ENCODE data around the gene SURF4. TPM values are rescaled to one million over a fixed set of nuclear protein-coding genes. Genes with fewer than 3 reads are reported as not detected.

SURF4 gene
- total and polyA plus RNA-seq, 2 of the 13 experiments (the other 11 are each of a cell fraction or from before 2014, with no cell fraction given), result 220 to 265 TPM

- TF ChIP-seq HOXA3 (CRISPR knock-in tag; IDR thresholded peaks at IDR 0.05), result peak; percentile 95
- TF ChIP-seq ZNF142 (CRISPR knock-in tag; IDR thresholded peaks at IDR 0.05), result no peak
- no peak for TF ChIP-seq SNRNP70 (IDR thresholded peaks at IDR 0.05; ENCODE audit: low read depth, low read length)
- peak; percentile 93 for TF ChIP-seq HIVEP1 (CRISPR knock-in tag; IDR thresholded peaks at IDR 0.05)
- no peak for TF ChIP-seq NBN (conservative IDR thresholded peaks at IDR 0.05)
- TF ChIP-seq NFYC (CRISPR knock-in tag; IDR thresholded peaks at IDR 0.05), result peak; percentile 47
- peak; percentile 92; the same call in 1 of the 2 replicates for TF ChIP-seq MAZ (IDR thresholded peaks at IDR 0.05; ENCODE audit: borderline replicate concordance, low read depth, low read length)
- peak; percentile 95 for TF ChIP-seq MAZ (CRISPR knock-in tag; IDR thresholded peaks at IDR 0.05; ENCODE audit: low read depth)
- peak; percentile 70 for TF ChIP-seq HCFC1 (IDR thresholded peaks at IDR 0.05; ENCODE audit: low read depth, low read length)
- no peak; the same call in 1 of the 2 replicates for TF ChIP-seq HOXD1 (CRISPR knock-in tag; IDR thresholded peaks at IDR 0.05)
- peak; percentile 60; the same call in 1 of the 2 replicates for TF ChIP-seq MEIS2 (CRISPR knock-in tag; IDR thresholded peaks at IDR 0.05)
- TF ChIP-seq DMTF1 (CRISPR knock-in tag; IDR thresholded peaks at IDR 0.05), result no peak
- TF ChIP-seq MAFF (IDR thresholded peaks at IDR 0.05; ENCODE audit: low read depth, low read length), result no peak
- TF ChIP-seq SRSF9 (IDR thresholded peaks at IDR 0.05; ENCODE audit: borderline replicate concordance, insufficient read depth, low read depth, low read length, poor library complexity, severe bottlenecking), result no peak
- TF ChIP-seq ATF4 (CRISPR knock-in tag; IDR thresholded peaks at IDR 0.05), result peak in 1 of 2 experiments; percentile 87; a peak in 2 of 4 replicates
- TF ChIP-seq SRSF4 (IDR thresholded peaks at IDR 0.05; ENCODE audit: low read depth, low read length, poor library complexity, severe bottlenecking), result no peak
- peak; percentile 76 for TF ChIP-seq SMAD3 (CRISPR knock-in tag; IDR thresholded peaks at IDR 0.05)
- no peak for TF ChIP-seq SYNCRIP (IDR thresholded peaks at IDR 0.05; ENCODE audit: insufficient read depth, low read depth, low read length)
- no peak for TF ChIP-seq ZNF615 (CRISPR knock-in tag; IDR thresholded peaks at IDR 0.05; ENCODE audit: borderline replicate concordance)
- peak; percentile 33; the same call in 1 of the 2 replicates for TF ChIP-seq IRX3 (CRISPR knock-in tag; IDR thresholded peaks at IDR 0.05; ENCODE audit: borderline replicate concordance, low read depth)
These were observed 41.9 kb upstream of the SURF4 start, which contains the start of gene REXO4 (continued) for GRCh38 chr9:133417541-133418461.
